ENCODE data around the gene ATF7.

DNA sequence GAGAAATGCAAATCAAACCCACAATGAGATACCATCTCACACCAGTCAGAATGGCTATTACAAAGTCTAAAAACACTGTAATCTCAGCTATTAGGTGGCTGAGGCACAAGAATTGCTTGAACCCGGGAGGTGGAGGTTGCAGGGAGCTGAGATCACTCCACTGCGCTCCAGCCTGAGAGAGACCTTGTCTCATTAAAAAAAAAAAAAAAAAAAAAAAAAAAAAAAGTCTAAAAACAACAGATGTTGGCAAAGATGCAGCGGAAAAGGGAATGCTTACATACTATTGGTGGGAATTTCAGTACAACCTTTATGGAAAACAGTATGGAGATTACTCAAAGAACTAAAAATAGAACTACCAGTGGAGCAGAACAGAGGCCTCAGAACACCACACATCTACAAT is 19.0 kb upstream of the ATF7 start:
- TF ChIP-seq, protein P1, sequence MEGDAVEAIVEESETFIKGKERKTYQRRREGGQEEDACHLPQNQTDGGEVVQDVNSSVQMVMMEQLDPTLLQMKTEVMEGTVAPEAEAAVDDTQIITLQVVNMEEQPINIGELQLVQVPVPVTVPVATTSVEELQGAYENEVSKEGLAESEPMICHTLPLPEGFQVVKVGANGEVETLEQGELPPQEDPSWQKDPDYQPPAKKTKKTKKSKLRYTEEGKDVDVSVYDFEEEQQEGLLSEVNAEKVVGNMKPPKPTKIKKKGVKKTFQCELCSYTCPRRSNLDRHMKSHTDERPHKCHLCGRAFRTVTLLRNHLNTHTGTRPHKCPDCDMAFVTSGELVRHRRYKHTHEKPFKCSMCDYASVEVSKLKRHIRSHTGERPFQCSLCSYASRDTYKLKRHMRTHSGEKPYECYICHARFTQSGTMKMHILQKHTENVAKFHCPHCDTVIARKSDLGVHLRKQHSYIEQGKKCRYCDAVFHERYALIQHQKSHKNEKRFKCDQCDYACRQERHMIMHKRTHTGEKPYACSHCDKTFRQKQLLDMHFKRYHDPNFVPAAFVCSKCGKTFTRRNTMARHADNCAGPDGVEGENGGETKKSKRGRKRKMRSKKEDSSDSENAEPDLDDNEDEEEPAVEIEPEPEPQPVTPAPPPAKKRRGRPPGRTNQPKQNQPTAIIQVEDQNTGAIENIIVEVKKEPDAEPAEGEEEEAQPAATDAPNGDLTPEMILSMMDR (IDR thresholded peaks at IDR 0.05) = no peak
- TF ChIP-seq EZH2 (IDR thresholded peaks at IDR 0.05) = no peak

Data from neural progenitor cell (in vitro differentiated cells).